K562 (cell line): ENCODE measurements around the gene MARCHF9. TPM values are rescaled to one million over a fixed set of nuclear protein-coding genes. Genes with fewer than 3 reads are reported as not detected.
A peak's percentile ranks its signal among the peaks of the same experiment; 100 is the strongest.

ENCODE experiments used
- CAMTA2 ChIP-seq: fragments of 250-450 bp; sonication (Bioruptor Pico); conservative IDR thresholded peaks from 2 replicates; pipeline ENCODE4 v1.5.1; 2022
- CC2D1A ChIP-seq: fragments of 450-650 bp; IDR thresholded peaks from 2 replicates; pipeline ENCODE4 v1.6.1; 2017; ENCODE audit warnings: mild to moderate bottlenecking
- CHD2 ChIP-seq: IDR thresholded peaks from 2 replicates; pipeline ENCODE4 v1.6.1; 2011; ENCODE audit warnings: low read depth, low read length
- CTCF ChIP-seq, 3 experiments: IDR thresholded peaks in 2 of 3; conservative IDR thresholded peaks in 1 of 3; 2 replicates each; pipeline ENCODE4 v1.5.1; 2011 to 2012; ENCODE audit warnings: low read length in 3 of 3, mild to moderate bottlenecking in 3 of 3, control low read depth in 2 of 3, improper control_type of control experiment in 1 of 3, inconsistent platforms in 1 of 3, low read depth in 1 of 3, mixed read lengths in 1 of 3, moderate library complexity in 1 of 3; ENCODE audit not compliant: insufficient read depth in 2 of 3
- KAT7 ChIP-seq: sonication (generic); formaldehyde crosslinking; IDR thresholded peaks from 2 replicates; pipeline ENCODE4 v1.8.0; 2022; ENCODE audit warnings: missing genetic modification reagents, mild to moderate bottlenecking, borderline replicate concordance
- MTA3 ChIP-seq: fragments of 450-650 bp; formaldehyde crosslinking; IDR thresholded peaks from 2 replicates; pipeline ENCODE4 v1.6.1; 2017; ENCODE audit warnings: mild to moderate bottlenecking, borderline replicate concordance
- NFXL1 ChIP-seq: fragments of 450-650 bp; formaldehyde crosslinking; IDR thresholded peaks from 2 replicates; pipeline ENCODE4 v1.4.0; 2021; ENCODE audit warnings: mild to moderate bottlenecking
- NR2C2 ChIP-seq, 2 experiments: fragments of 200-800 bp in 1 of 2; sonication (Bioruptor generic) in 1 of 2; sonication (generic) in 1 of 2; formaldehyde crosslinking in 1 of 2; IDR thresholded peaks; 2 replicates each; pipeline versions ENCODE4 v1.6.1 to v1.8.0; 2016 to 2022; ENCODE audit warnings: mild to moderate bottlenecking in 1 of 2, missing compliant biosample characterization in 1 of 2, missing genetic modification characterization in 1 of 2, missing genetic modification reagents in 1 of 2
- SRF ChIP-seq, 2 experiments: fragments of 250-450, 450-650 bp in 1 of 2; sonication (Bioruptor Pico) in 1 of 2; sonication (generic) in 1 of 2; formaldehyde crosslinking; IDR thresholded peaks; 2 replicates each; pipeline versions ENCODE4 v1.5.0 to v1.5.1; 2020 to 2022; ENCODE audit warnings: mild to moderate bottlenecking in 1 of 2, missing genetic modification reagents in 1 of 2
- ZBTB7A ChIP-seq: IDR thresholded peaks from 2 replicates; pipeline ENCODE4 v1.6.1; 2011; ENCODE audit warnings: low read depth, mild to moderate bottlenecking, low read length, moderate library complexity, borderline replicate concordance; ENCODE audit not compliant: control insufficient read depth
- ZNF140 ChIP-seq: fragments of 250-450 bp; sonication (Bioruptor Pico); IDR thresholded peaks from 2 replicates; pipeline ENCODE4 v1.8.0; 2021; ENCODE audit warnings: moderate library complexity, mild to moderate bottlenecking, inconsistent platforms
- ZNF184 ChIP-seq: sonication (generic); formaldehyde crosslinking; IDR thresholded peaks from 2 replicates; pipeline ENCODE4 v1.5.0; 2020; ENCODE audit warnings: missing genetic modification reagents
- ZNF76 ChIP-seq: fragments of 250-450 bp; sonication (Bioruptor Pico); IDR thresholded peaks from 2 replicates; pipeline ENCODE4 v1.4.0; 2020; ENCODE audit warnings: mild to moderate bottlenecking, moderate library complexity, borderline replicate concordance
- ZSCAN32 ChIP-seq: fragments of 450-650 bp; formaldehyde crosslinking; IDR thresholded peaks from 2 replicates; pipeline ENCODE4 v1.4.0; 2020; ENCODE audit warnings: mild to moderate bottlenecking, moderate library complexity
- polyA plus RNA-seq, 8 experiments: library from polyadenylated mRNA; depleted of rRNA in 4 of 8; stranded (reverse) in 5 of 8; unstranded in 3 of 8; fragments of >200 nt; fragmentation: Nextera tagmentation in 2 of 8; fragmentation: Illumina TruSeq in 1 of 8; extraction: Ambion mirVana in 2 of 8; extraction: Trizol in 1 of 8; gene quantifications; 2 replicates each; pipeline versions ENCODE4 v1.2.1 to v1.2.3, GENCODE V29; 2011 to 2014; ENCODE audit warnings: inconsistent platforms in 1 of 8, missing spikeins in 1 of 8
- total RNA-seq, 7 experiments: library from RNA; depleted of rRNA in 6 of 7; stranded (reverse); fragments of >200 nt in 6 of 7; fragmentation: Illumina TruSeq in 2 of 7; extraction: Trizol in 2 of 7; gene quantifications; 2 replicates each; pipeline versions ENCODE4 v1.2.1 to v1.2.3, GENCODE V29; 2011 to 2021; ENCODE audit warnings: low replicate concordance in 1 of 7
- TF ChIP-seq, protein P1 (sequence below): fragments of 450-650 bp; IDR thresholded peaks from 2 replicates; pipeline ENCODE4 v1.6.1; 2016; ENCODE audit warnings: low read depth
- TF ChIP-seq, protein P2 (sequence below): fragments of 250-450 bp; sonication (Bioruptor Pico); IDR thresholded peaks from 2 replicates; pipeline ENCODE4 v1.4.0; 2020

MARCHF9 gene
- total and polyA plus RNA-seq, 9 of the 15 experiments (the other 6 are each of a cell fraction or from before 2014, with no cell fraction given): 0.80 to 12.4 (median 6.2) TPM

GRCh38 chr12:57744777-57745484 is 10.0 kb upstream of the MARCHF9 start, which contains the start of gene TSPAN31 (continued):
- TF ChIP-seq CTCF (IDR thresholded peaks at IDR 0.05 in 2 of 3, conservative IDR thresholded peaks at IDR 0.05 in 1 of 3; ENCODE audit: insufficient read depth in 2 of 3, low read depth in 1 of 3, low read length in 3 of 3) (0 out of 6 replicates have a peak, but pooled peaks of 1 of the 3 experiments have one; percentile 0), CHD2 (peak; percentile 56; the same call in 1 of the 2 replicates), MTA3 (peak; percentile 79; the same call in 1 of the 2 replicates), ZNF184 (CRISPR knock-in tag) (no peak), SRF (CRISPR knock-in tag; IDR thresholded peaks at IDR 0.05) (peak in 1 of 2 experiments; percentile 32; a peak in 2 of 4 replicates), ZSCAN32 (CRISPR knock-in tag) (peak; percentile 3; the same call in 1 of the 2 replicates), KAT7 (CRISPR knock-in tag) (peak; percentile 72; the same call in 1 of the 2 replicates), ZNF140 (no peak), CAMTA2 (CRISPR knock-in tag) (0 out of 2 replicates have a peak, but pooled peaks have one; percentile 11), CC2D1A (0 out of 2 replicates have a peak, but pooled peaks have one; percentile 21), ZNF76 (CRISPR knock-in tag) (no peak), NR2C2 (CRISPR knock-in tag; IDR thresholded peaks at IDR 0.05) (no peak), NR2C2 (tag; IDR thresholded peaks at IDR 0.05) (peak; percentile 23; the same call in 1 of the 2 replicates), NFXL1 (CRISPR knock-in tag) (no peak), ZBTB7A (peak; percentile 62)
- TF ChIP-seq, protein P1, sequence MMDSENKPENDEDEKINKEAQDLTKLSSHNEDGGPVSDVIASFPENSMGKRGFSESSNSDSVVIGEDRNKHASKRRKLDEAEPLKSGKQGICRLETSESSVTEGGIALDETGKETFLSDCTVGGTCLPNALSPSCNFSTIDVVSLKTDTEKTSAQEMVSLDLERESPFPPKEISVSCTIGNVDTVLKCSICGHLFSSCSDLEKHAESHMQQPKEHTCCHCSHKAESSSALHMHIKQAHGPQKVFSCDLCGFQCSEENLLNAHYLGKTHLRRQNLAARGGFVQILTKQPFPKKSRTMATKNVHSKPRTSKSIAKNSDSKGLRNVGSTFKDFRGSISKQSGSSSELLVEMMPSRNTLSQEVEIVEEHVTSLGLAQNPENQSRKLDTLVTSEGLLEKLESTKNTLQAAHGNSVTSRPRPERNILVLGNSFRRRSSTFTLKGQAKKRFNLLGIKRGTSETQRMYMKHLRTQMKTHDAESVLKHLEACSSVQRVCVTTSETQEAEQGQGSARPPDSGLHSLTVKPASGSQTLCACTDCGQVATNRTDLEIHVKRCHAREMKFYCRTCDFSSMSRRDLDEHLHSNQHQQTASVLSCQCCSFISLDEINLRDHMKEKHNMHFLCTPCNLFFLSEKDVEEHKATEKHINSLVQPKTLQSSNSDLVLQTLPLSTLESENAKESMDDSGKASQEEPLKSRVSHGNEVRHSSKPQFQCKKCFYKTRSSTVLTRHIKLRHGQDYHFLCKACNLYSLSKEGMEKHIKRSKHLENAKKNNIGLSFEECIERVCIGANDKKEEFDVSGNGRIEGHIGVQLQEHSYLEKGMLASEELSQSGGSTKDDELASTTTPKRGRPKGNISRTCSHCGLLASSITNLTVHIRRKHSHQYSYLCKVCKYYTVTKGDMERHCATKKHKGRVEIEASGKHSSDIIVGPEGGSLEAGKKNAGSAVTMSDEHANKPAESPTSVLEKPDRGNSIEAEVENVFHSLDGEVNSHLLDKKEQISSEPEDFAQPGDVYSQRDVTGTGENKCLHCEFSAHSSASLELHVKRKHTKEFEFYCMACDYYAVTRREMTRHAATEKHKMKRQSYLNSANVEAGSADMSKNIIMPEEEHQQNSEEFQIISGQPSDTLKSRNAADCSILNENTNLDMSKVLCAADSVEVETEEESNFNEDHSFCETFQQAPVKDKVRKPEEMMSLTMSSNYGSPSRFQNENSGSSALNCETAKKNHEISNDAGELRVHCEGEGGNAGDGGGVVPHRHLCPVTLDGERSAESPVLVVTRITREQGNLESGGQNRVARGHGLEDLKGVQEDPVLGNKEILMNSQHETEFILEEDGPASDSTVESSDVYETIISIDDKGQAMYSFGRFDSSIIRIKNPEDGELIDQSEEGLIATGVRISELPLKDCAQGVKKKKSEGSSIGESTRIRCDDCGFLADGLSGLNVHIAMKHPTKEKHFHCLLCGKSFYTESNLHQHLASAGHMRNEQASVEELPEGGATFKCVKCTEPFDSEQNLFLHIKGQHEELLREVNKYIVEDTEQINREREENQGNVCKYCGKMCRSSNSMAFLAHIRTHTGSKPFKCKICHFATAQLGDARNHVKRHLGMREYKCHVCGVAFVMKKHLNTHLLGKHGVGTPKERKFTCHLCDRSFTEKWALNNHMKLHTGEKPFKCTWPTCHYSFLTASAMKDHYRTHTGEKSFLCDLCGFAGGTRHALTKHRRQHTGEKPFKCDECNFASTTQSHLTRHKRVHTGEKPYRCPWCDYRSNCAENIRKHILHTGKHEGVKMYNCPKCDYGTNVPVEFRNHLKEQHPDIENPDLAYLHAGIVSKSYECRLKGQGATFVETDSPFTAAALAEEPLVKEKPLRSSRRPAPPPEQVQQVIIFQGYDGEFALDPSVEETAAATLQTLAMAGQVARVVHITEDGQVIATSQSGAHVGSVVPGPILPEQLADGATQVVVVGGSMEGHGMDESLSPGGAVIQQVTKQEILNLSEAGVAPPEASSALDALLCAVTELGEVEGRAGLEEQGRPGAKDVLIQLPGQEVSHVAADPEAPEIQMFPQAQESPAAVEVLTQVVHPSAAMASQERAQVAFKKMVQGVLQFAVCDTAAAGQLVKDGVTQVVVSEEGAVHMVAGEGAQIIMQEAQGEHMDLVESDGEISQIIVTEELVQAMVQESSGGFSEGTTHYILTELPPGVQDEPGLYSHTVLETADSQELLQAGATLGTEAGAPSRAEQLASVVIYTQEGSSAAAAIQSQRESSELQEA: no peak
- TF ChIP-seq, protein P2, sequence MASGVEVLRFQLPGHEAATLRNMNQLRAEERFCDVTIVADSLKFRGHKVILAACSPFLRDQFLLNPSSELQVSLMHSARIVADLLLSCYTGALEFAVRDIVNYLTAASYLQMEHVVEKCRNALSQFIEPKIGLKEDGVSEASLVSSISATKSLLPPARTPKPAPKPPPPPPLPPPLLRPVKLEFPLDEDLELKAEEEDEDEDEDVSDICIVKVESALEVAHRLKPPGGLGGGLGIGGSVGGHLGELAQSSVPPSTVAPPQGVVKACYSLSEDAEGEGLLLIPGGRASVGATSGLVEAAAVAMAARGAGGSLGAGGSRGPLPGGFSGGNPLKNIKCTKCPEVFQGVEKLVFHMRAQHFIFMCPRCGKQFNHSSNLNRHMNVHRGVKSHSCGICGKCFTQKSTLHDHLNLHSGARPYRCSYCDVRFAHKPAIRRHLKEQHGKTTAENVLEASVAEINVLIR (CRISPR knock-in tag): peak; percentile 8; the same call in 1 of the 2 replicates
